ENCODE data around the gene TEAD4.

The TEAD4 gene

DNA sequence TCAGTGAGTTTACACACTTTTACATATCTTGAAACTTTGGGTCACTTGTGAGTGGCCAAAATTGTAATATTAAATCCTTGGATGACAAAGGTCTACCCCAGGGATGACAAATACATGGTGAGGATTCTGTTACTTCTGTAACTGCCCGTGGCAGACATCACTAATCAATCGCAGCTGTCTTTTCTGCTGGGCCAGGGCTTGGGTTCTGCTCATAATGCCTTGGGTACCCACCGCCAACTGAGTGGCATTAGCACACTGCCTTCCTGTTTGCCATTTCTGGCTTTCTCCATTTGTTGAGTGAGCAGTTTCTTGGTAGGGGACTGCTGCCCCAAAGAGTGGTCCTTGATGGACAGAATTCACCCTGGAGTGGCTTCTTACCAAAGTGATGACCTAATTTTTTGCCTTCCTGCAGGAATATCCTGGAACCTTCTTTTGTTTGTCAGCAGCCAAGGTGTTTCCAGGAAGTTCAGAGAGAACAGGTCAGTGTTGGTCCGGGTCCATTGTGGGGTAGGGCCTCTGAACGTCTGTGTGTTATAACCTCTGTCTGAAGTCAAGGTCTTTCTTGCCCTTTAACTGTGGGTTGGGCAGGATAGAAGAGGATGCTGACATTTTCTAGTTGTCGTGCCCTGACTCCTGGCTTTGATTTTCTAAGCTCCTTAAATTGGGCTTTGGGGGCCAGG is 124.2 kb downstream of the TEAD4 start:
- no peak for DNase-seq (ENCODE audit: low spot score)

DNA sequence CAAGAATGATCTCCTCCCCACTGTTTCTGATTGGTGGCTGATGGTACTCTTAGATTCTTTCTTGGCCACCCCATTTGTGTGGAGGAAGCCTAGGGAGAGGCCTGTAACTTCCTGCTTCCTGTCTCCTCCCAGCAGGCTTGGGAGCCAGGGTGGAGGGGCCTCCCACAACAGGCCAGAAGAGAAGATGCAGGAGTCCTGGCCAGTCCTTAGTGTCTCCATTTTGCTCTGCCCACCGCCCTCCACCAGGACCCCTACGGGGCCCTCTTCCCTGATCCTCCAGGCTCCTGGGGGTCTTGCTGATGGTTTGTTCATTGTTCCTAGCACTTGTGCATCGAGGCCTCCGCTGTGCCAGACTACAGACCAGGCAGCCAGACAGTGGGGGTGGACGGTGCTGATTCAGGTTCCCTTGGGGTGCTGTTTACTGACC is 124.7 kb downstream of the TEAD4 start:
- DNase-seq (ENCODE audit: low spot score): no peak

DNA sequence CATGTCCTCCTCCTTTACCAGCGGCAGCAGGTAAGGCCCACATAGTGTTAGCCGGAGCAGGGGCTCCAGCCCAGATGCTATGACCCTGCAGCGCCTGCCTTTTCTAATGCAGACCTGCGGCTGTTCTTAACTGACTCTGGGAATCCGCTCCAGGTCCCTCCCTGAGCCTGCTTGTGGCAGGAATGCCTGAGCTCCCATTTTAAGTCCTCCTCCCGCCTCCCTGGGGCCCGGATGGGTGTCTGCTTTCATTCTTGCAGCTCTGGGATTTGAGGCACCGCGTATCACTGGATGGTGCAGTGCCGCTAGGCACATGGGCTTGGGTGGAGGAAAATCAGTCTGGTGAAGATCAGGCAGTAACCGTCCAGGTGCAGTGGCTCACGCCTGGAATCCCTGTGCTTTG is 125.5 kb downstream of the TEAD4 start:
- no peak for DNase-seq (ENCODE audit: low spot score)

DNA sequence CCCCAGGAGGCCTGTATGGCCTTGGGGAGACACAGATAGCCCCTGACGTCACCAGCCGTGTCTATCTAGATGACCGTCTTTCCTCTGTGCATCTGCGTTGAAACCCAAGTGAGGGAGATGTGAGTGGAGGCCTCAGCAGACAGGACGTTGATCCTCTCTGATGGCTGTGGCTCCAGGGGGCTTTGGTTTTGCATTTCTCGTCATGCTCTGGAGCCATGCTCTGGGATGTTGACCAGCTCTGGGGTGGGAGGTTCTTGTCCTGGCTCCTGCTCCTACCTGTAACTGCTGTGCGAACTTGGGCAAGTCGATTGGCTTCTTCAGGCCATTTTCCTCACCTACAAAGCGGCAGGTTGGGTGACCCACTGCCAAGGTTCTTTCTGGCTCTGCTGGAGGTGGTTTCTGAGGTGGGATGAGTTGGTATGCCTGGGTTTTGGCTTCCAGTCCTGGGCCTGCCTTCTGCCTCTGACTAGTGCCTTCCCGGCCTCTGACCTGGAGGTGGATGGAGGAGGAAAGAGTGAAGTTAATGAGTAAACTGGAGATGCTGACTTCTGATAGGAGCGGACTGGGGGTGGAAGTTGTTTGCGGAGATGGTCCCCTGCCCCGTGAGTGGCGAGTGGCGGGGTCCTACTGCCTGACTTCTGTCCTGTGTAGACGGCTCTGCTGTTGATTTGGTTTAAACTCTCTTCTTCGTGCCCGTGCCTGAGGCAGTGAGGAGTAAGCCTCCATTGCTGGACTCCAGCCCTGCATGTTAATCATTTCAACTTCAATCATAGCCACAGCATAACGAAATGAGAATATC is 126.3 kb downstream of the TEAD4 start:
- DNase-seq (ENCODE audit: low spot score): no peak

DNA sequence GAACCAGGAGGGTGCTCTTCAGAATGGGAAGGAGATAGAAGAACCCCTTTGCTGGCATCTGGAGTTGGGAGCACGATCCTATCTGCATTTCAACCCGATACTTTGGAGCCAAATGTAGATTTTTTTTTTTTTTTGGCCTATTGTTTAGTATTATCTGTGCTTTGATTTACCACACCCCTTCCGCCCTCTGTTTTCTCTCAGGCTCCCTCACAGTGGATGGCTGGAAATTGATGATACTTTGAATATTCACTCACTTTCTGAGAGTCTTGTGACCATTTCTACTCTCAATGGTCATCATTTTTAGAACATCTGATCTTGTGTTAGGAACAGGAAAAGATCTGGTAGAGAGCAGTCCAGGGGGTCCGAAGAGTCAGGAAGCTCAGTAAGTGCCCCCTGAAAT is 127.0 kb downstream of the TEAD4 start:
- no peak for DNase-seq (ENCODE audit: low spot score)

DNA sequence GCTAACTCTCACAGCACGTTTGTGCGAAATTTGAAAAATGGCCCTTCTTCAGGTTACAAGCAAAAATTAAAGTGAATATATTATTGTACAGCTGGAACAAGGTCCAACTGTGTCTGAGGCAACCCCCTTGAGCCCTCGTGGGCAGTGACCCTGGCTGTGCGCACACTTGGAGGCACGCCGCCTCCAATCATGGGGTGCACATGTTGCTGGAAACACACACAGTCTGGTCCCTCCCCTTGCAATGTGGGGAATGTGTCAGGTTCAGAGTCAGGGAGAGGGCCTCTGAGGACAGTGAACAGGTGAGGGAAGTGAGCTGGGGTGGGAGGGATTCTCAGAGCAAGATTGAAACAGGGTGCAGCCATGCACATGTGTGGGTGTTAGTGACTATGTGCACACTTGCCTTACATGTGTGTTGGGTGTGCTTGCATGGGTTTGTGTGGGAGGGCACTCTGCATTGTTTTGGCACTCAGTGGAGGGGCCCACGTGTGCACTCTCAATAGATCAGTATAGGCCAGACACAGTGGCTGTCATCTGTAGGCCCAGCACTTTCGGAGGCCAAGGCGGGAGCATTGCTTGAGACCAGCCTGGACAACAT is 127.6 kb downstream of the TEAD4 start:
- no peak for DNase-seq (ENCODE audit: low spot score)

DNA sequence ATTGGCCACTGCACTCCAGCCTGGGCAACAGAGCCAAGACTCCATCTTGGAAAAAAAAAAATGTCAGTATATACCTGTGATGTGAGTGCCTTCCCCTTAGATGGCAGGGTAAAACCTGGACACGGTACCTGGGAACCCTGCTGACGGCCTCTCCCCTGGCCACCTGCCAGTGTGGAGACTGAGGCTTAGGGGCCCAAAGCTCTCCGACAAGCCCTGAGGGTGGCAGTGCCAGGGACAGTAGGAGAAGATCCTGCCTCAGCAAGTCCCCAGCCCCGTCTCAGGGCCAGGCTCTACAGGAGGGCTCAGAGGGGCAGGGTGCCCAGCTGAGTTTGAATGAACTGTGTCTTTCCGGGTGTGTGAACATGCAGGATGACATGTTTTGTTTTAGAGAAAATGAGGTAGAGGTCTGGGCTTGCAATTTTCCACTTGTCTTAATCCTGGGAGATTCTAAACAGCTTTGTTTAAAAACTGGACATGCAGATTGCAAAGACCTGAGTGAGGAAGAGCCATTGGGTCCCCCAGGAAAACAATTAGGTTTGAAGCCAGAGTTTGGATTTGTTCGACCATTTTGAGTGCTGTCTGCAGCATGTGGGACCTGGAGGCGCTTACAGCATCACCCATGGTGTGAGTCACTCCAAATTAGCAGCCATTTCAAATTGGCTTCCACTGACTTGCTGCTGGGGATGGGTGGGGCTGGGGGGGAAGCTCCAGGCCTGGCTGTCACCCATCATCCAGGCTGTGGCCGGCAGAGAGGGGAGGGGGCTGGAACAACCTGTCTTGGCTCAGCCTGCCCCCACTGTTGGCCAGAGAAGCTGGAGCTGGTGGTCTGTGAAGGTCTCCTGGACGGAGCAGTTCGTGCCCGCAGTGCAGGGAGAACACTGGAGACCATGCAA is 128.8 kb downstream of the TEAD4 start:
- no peak for DNase-seq (ENCODE audit: low spot score)

DNA sequence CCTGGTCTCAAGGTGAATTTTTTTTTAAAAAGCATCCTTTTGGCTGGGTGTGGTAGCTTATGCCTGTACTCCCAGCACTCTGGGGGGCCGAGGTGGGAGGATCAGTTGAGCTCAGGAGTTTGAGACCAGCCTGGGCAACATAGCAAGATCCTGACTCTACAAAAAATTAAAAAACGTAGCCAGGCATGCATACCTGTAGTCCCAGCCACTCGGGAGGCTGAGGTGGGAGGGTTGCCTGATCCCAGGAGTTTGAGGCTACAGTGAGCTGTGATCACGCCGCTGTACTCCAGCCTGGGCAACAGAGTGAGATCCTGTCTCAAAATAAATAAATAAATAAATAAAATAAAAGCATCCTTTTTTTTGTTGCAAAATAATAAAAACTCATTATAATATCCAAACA is 130.4 kb downstream of the TEAD4 start:
- no peak for DNase-seq (ENCODE audit: low spot score)

All from cerebellar cortex (tissue), 1 donor.